ENCODE measurements around the gene SH3PXD2B.

SH3PXD2B gene

DNA sequence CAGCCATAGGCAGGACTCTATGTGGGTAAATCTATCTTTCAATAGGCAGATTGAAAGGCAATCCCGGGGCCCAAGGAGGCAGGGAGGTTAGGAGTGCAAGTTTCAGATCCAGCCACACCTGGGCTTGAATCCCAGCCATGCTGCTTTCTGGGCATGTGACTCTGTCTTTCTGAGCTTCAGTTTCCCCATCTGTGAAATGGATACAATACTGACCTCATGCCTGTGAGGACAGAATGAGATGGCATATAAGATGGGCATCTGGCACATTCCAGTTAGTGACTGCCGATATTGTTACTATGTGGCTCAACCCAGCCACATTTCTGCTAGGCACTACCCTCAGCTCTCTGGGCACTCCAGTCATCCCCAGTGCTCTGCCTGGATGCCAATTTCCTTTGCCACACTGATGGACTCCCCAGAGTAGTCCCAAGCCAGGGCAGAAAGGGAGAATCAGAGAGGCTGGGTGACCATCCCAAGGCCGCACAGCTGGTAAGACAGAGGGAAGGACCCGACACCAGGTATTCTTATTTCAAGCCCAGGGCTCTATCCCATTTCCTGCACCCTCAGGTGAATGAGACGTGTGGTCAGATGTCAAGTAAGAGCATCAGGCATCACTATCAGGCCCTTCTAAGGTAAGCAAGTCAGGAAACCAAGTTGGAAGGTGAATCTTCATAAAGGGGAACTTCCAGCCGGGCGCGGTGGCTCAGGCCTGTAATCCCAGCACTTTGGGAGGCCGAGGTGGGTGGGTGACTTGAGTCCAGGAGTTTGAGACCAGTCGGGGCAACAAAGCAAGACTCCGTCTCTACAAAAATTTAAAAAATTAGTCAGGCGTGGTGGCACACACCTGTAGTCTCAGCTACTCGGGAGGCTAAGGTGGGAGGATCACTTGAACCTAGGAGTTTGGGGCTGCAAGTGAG, 38.7 kb downstream of the SH3PXD2B start:
- Histone ChIP-seq H3K79me2 (ENCODE audit: control insufficient read depth, insufficient read depth, low read length) (no peaks in the 10 kb centered on the region), H3K4me2 (ENCODE audit: low read length) (no peak overlapping the region), H3K4ac (ENCODE audit: low read depth, low read length) (no peak overlapping the region), H3K4me3 (ENCODE audit: low read length) (no peak overlapping the region), H3K36me3 (ENCODE audit: control insufficient read depth, insufficient read depth, low read length) (peaks cover 6% of the 10 kb centered on the region), H4K8ac (ENCODE audit: low read depth, low read length) (no peak overlapping the region), H4K5ac (ENCODE audit: low read length) (no peak overlapping the region), H2BK120ac (ENCODE audit: low read depth, low read length) (no peak overlapping the region), H3K23ac (ENCODE audit: low read length) (peak overlapping the region; percentile 89), H2AK5ac (ENCODE audit: low read length) (no peak overlapping the region), H2BK5ac (ENCODE audit: low read length) (no peak overlapping the region), H2BK15ac (replicated peaks; ENCODE audit: low read depth) (no peak overlapping the region), H3K27ac (ENCODE audit: low read depth, low read length) (no peak overlapping the region), H3K9ac (ENCODE audit: low read length) (no peak overlapping the region), H3K27me3 (ENCODE audit: insufficient read depth, low read length, poor library complexity) (no peaks in the 10 kb centered on the region), H3K56ac (ENCODE audit: low read length) (no peak overlapping the region), H3K79me1 (ENCODE audit: low read length) (peaks cover 7% of the 10 kb centered on the region), H3K4me1 (ENCODE audit: control insufficient read depth, low read depth, low read length) (no peaks in the 10 kb centered on the region), H3K18ac (ENCODE audit: low read length) (no peak overlapping the region)
- DNase-seq, result no peak
- no CpG with 5 or more reads among the region's 13 CpGs for WGBS (ENCODE audit: extremely low coverage, insufficient coverage, low lambda C conversion rate)

DNA sequence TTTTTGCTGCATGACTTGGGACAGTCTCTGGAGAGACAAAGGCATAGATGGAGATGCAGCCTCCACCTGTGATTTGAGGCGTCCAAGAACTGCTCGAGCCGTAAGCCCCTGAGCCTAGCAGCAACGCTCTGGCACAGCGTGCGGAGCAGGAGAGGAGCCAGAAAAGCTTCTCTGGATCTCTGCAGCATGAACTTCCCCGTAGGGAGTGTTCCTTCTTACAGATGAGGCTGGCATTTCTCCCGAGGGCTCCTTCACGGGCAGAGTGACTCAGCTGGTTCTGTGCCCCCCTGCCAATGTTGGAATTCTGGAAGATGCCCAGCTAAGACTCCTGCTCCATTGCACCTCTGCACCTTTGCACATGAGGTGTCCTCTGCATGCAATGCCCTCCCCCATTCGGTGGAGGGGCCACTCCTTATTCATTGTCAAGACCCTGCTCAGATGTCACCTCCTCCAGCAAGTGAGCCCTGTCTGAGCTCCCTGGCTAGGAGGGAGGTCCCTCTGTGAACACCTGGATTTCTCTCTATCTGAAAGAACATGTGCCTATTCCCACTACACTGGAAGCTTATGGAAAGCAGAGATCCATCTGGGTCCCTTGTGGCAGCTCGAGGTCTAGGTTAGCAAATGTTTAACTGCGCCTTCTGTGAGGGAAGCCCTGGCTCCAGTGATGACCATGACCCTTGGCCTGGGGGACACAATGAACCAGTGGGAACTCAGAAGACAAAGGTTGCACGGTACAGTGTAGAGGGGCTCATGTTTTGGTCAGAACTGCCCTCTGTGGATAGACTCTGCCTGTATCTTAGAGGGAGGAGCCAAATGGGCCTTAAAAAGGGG, 39.6 kb downstream of the SH3PXD2B start:
- Histone ChIP-seq H2BK15ac (replicated peaks; ENCODE audit: low read depth) (no peak overlapping the region), H2BK120ac (ENCODE audit: low read depth, low read length) (no peak overlapping the region), H2AK5ac (ENCODE audit: low read length) (no peak overlapping the region), H3K4ac (ENCODE audit: low read depth, low read length) (no peak overlapping the region), H3K79me1 (ENCODE audit: low read length) (peaks cover 7% of the 10 kb centered on the region), H4K8ac (ENCODE audit: low read depth, low read length) (no peak overlapping the region), H3K9ac (ENCODE audit: low read length) (no peak overlapping the region), H3K27me3 (ENCODE audit: insufficient read depth, low read length, poor library complexity) (no peaks in the 10 kb centered on the region), H3K36me3 (ENCODE audit: control insufficient read depth, insufficient read depth, low read length) (peaks cover 6% of the 10 kb centered on the region), H3K4me1 (ENCODE audit: control insufficient read depth, low read depth, low read length) (no peaks in the 10 kb centered on the region), H3K4me3 (ENCODE audit: low read length) (no peak overlapping the region), H4K5ac (ENCODE audit: low read length) (no peak overlapping the region), H3K27ac (ENCODE audit: low read depth, low read length) (no peak overlapping the region), H3K23ac (ENCODE audit: low read length) (peak overlapping the region; percentile 89), H3K79me2 (ENCODE audit: control insufficient read depth, insufficient read depth, low read length) (no peaks in the 10 kb centered on the region), H3K56ac (ENCODE audit: low read length) (no peak overlapping the region), H3K18ac (ENCODE audit: low read length) (no peak overlapping the region), H3K4me2 (ENCODE audit: low read length) (no peak overlapping the region), H2BK5ac (ENCODE audit: low read length) (no peak overlapping the region)
- DNase-seq, result no peak
- no CpG with 5 or more reads among the region's 13 CpGs for WGBS (ENCODE audit: extremely low coverage, insufficient coverage, low lambda C conversion rate)

DNA sequence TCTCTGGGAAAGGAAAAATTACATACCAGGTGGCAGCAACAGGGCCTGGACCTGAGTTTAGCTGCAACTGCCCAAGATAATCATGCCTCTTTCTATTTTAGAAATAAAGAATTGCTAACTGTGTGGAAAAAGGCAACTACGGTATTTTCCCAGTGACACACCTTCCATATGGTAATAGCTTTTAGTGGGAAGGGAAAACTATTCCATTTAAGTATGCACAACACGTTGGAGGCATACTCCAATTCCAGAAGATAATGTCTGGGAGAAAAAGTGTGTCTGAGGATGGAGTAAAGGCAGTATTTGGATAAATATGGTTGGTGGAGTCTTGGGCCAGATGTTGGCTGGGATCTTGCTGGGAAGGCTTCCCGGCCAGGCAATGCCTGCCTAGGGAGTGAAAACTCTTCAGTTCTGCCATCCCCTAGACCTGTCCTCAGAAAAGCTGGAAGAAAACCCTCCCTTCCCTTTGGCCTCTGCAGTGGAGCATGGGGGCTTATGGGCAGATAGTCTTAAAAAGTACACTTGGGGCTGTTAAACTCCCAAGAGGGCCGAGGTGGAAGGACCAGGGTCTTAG, 40.6 kb downstream of the SH3PXD2B start:
- Histone ChIP-seq H3K79me1 (ENCODE audit: low read length) (peaks cover 7% of the 10 kb centered on the region), H3K9ac (ENCODE audit: low read length) (no peak overlapping the region), H3K27ac (ENCODE audit: low read depth, low read length) (no peak overlapping the region), H3K4me1 (ENCODE audit: control insufficient read depth, low read depth, low read length) (no peaks in the 10 kb centered on the region), H2BK15ac (replicated peaks; ENCODE audit: low read depth) (no peak overlapping the region), H3K79me2 (ENCODE audit: control insufficient read depth, insufficient read depth, low read length) (no peaks in the 10 kb centered on the region), H3K4me3 (ENCODE audit: low read length) (no peak overlapping the region), H3K18ac (ENCODE audit: low read length) (no peak overlapping the region), H3K4ac (ENCODE audit: low read depth, low read length) (no peak overlapping the region), H4K5ac (ENCODE audit: low read length) (no peak overlapping the region), H3K27me3 (ENCODE audit: insufficient read depth, low read length, poor library complexity) (no peaks in the 10 kb centered on the region), H3K4me2 (ENCODE audit: low read length) (no peak overlapping the region), H2BK120ac (ENCODE audit: low read depth, low read length) (no peak overlapping the region), H3K36me3 (ENCODE audit: control insufficient read depth, insufficient read depth, low read length) (peaks cover 2% of the 10 kb centered on the region), H4K8ac (ENCODE audit: low read depth, low read length) (no peak overlapping the region), H2BK5ac (ENCODE audit: low read length) (no peak overlapping the region), H2AK5ac (ENCODE audit: low read length) (no peak overlapping the region), H3K23ac (ENCODE audit: low read length) (no peak overlapping the region), H3K56ac (ENCODE audit: low read length) (no peak overlapping the region)
- DNase-seq, result no peak
- no CpG with 5 or more reads among the region's 4 CpGs for WGBS (ENCODE audit: extremely low coverage, insufficient coverage, low lambda C conversion rate)

DNA sequence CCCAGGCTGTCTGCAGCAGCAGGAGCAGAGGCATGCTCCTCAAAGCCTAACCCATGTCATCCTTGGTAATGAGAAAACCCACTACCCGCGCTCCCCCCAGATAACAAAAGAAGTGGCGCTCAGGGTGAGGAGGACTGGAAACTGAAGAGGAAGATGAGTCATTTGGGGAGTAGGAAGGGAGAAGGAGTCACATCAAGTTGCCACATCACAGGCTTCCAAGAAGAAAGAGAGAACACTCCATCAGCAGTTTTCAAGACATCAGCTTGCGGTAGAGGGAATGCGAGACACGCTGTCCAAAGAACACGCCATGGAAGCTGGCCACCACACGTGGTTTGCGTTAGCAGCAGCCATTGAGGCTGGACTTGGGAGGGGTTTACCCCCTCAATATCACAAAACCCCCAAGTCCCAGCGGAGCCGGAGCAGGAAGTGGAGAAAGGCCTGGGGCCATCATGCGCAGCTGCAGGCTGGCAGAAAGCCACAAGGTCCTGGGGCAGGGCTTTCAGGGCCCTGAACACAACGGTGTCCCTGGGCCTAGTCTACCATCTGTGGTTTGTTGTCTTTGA, 41.5 kb downstream of the SH3PXD2B start:
- Histone ChIP-seq H3K4me2 (ENCODE audit: low read length) (no peak overlapping the region), H3K27me3 (ENCODE audit: insufficient read depth, low read length, poor library complexity) (no peaks in the 10 kb centered on the region), H3K79me2 (ENCODE audit: control insufficient read depth, insufficient read depth, low read length) (no peaks in the 10 kb centered on the region), H3K27ac (ENCODE audit: low read depth, low read length) (no peak overlapping the region), H3K36me3 (ENCODE audit: control insufficient read depth, insufficient read depth, low read length) (no peaks in the 10 kb centered on the region), H3K79me1 (ENCODE audit: low read length) (peaks cover 4% of the 10 kb centered on the region), H3K4me1 (ENCODE audit: control insufficient read depth, low read depth, low read length) (no peaks in the 10 kb centered on the region), H3K4me3 (ENCODE audit: low read length) (no peak overlapping the region), H4K5ac (ENCODE audit: low read length) (no peak overlapping the region), H3K56ac (ENCODE audit: low read length) (no peak overlapping the region), H3K4ac (ENCODE audit: low read depth, low read length) (no peak overlapping the region), H3K23ac (ENCODE audit: low read length) (no peak overlapping the region), H2BK15ac (replicated peaks; ENCODE audit: low read depth) (no peak overlapping the region), H3K18ac (ENCODE audit: low read length) (no peak overlapping the region), H2BK5ac (ENCODE audit: low read length) (no peak overlapping the region), H4K8ac (ENCODE audit: low read depth, low read length) (no peak overlapping the region), H2AK5ac (ENCODE audit: low read length) (no peak overlapping the region), H3K9ac (ENCODE audit: low read length) (no peak overlapping the region), H2BK120ac (ENCODE audit: low read depth, low read length) (no peak overlapping the region)
- WGBS (ENCODE audit: extremely low coverage, insufficient coverage, low lambda C conversion rate), result no CpG with 5 or more reads among the region's 13 CpGs
- DNase-seq, result no peak

DNA sequence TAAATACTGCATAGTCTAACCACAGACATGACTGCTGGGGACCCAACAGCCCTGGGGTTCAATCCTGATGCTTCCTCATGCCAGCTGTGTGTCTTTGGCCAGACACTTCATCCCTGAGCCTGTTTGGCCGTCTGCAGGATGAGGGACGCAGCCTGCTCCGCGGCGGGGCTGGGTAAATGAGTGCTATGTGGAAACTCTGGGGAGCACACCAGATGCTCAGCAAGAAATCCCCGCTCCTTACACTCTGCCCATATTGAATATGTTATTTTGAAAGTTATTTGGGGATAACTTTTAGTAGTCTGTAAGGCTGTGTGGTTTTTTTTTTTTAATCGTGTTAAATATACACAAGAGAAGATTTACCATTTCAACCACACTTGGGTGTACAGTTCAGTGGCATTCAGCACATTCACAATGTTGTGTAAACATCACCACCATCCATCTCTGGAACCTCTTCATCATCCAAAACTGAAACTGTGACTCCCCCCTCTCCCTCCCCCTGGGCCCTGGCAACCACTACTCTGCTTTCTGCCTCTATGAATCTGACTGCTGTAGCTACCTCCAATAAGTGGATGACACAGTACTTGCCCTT, 42.7 kb downstream of the SH3PXD2B start:
- H3K18ac ChIP-seq (ENCODE audit: low read length), result no peak overlapping the region
- no peak overlapping the region for H3K9ac ChIP-seq (ENCODE audit: low read length)
- no peak overlapping the region for H3K4me3 ChIP-seq (ENCODE audit: low read length)
- no peak overlapping the region for H4K8ac ChIP-seq (ENCODE audit: low read depth, low read length)
- H2BK15ac ChIP-seq (replicated peaks; ENCODE audit: low read depth), result no peak overlapping the region
- no peak overlapping the region for H3K23ac ChIP-seq (ENCODE audit: low read length)
- H3K79me1 ChIP-seq (ENCODE audit: low read length), result peaks cover 4% of the 10 kb centered on the region
- no peaks in the 10 kb centered on the region for H3K27me3 ChIP-seq (ENCODE audit: insufficient read depth, low read length, poor library complexity)
- H4K5ac ChIP-seq (ENCODE audit: low read length), result no peak overlapping the region
- no peak overlapping the region for H2BK120ac ChIP-seq (ENCODE audit: low read depth, low read length)
- H3K56ac ChIP-seq (ENCODE audit: low read length), result no peak overlapping the region
- H3K36me3 ChIP-seq (ENCODE audit: control insufficient read depth, insufficient read depth, low read length), result no peaks in the 10 kb centered on the region
- no peaks in the 10 kb centered on the region for H3K4me1 ChIP-seq (ENCODE audit: control insufficient read depth, low read depth, low read length)
- H3K4ac ChIP-seq (ENCODE audit: low read depth, low read length), result no peak overlapping the region
- H3K4me2 ChIP-seq (ENCODE audit: low read length), result no peak overlapping the region
- WGBS (ENCODE audit: extremely low coverage, insufficient coverage, low lambda C conversion rate), result no CpG with 5 or more reads among the region's 7 CpGs
- DNase-seq, result no peak
- no peak overlapping the region for H2BK5ac ChIP-seq (ENCODE audit: low read length)
- H3K79me2 ChIP-seq (ENCODE audit: control insufficient read depth, insufficient read depth, low read length), result no peaks in the 10 kb centered on the region
- H3K27ac ChIP-seq (ENCODE audit: low read depth, low read length), result no peak overlapping the region
- no peak overlapping the region for H2AK5ac ChIP-seq (ENCODE audit: low read length)
